PC-9 (cell line): Measurements from ENCODE around the gene PRR19. TPM values are rescaled to one million over a fixed set of nuclear protein-coding genes. Genes with fewer than 3 reads are reported as not detected.

Source experiments
- BruUV-seq: library from RNA; stranded (reverse); fragments of 400-500 nt; replicated peaks from 2 replicates; lab custom pipeline; 2021; lab: Mats Ljungman, UMichigan
- CTCF ChIA-PET: fragments of 300-600 bp; sonication (Branson Sonifier 250); formaldehyde crosslinking; loops from one replicate; lab custom pipeline; 2022; ENCODE audit warnings: antibody characterized with exemption; lab: Charles Lee
- POLR2A ChIA-PET: fragments of 300-600 bp; sonication (Branson Sonifier 250); formaldehyde crosslinking; loops from one replicate; lab custom pipeline; 2022; ENCODE audit warnings: antibody characterized with exemption; ENCODE audit not compliant: unreplicated experiment; lab: Charles Lee
- DNase-seq, 2 experiments: peaks; one replicate each; pipeline versions ENCODE4 v3.0.0 to v3.0.0-alpha.2; 2015 to 2022; ENCODE audit warnings: mixed read lengths in 1 of 2
- H2AFZ ChIP-seq: fragments of 200-600 bp; sonication (generic); 2 replicates; pipeline ENCODE4 v1.8.1; 2017; ENCODE audit warnings: antibody characterized with exemption
- H3F3A ChIP-seq: fragments of 200-600 bp; sonication (generic); 2 replicates; pipeline ENCODE4 v1.8.1; 2017; ENCODE audit warnings: antibody characterized with exemption, mild to moderate bottlenecking, low read depth; ENCODE audit not compliant: insufficient read depth
- H3K27ac ChIP-seq: fragments of 200-600 bp; sonication (generic); 2 replicates; pipeline ENCODE4 v1.6.1; 2016; ENCODE audit warnings: mixed run types
- H3K27me3 ChIP-seq: fragments of 200-600 bp; sonication (generic); 2 replicates; pipeline ENCODE4 v1.6.1; 2016; ENCODE audit warnings: low read depth, mixed run types; ENCODE audit not compliant: insufficient read depth
- H3K36me3 ChIP-seq: fragments of 200-600 bp; sonication (generic); 2 replicates; pipeline ENCODE4 v1.6.1; 2016; ENCODE audit warnings: low read depth, mixed run types
- H3K4me1 ChIP-seq: fragments of 200-600 bp; sonication (generic); replicated peaks from 2 replicates; pipeline ENCODE4 v1.6.1; 2016; ENCODE audit warnings: mixed run types; ENCODE audit not compliant: insufficient read depth
- H3K4me2 ChIP-seq: fragments of 200-600 bp; sonication (generic); 2 replicates; pipeline ENCODE4 v1.6.1; 2017; ENCODE audit warnings: mixed run types
- H3K4me3 ChIP-seq: fragments of 200-600 bp; sonication (generic); 2 replicates; pipeline ENCODE4 v1.6.1; 2016; ENCODE audit warnings: mixed run types
- H3K79me2 ChIP-seq: fragments of 200-600 bp; sonication (generic); 2 replicates; pipeline ENCODE4 v1.6.1; 2017; ENCODE audit warnings: low read depth, mixed run types
- H3K9me2 ChIP-seq: fragments of 200-600 bp; sonication (generic); 2 replicates; pipeline ENCODE4 v1.8.1; 2017; ENCODE audit warnings: mild to moderate bottlenecking; ENCODE audit not compliant: insufficient read depth
- H3K9me3 ChIP-seq: fragments of 200-600 bp; sonication (generic); 2 replicates; pipeline ENCODE4 v1.8.1; 2016; ENCODE audit warnings: low read depth; ENCODE audit not compliant: insufficient read depth
- H4K20me1 ChIP-seq: fragments of 200-600 bp; sonication (generic); 2 replicates; pipeline ENCODE4 v1.8.1; 2017; ENCODE audit not compliant: insufficient read depth
- CTCF ChIP-seq: fragments of 200-600 bp; sonication (generic); conservative IDR thresholded peaks from 2 replicates; pipeline ENCODE4 v1.6.1; 2017; ENCODE audit warnings: mixed run types, antibody characterized with exemption, mild to moderate bottlenecking, moderate library complexity
- EZH2 ChIP-seq: fragments of 200-600 bp; sonication (generic); IDR thresholded peaks from 2 replicates; pipeline ENCODE4 v1.8.0; 2017; ENCODE audit warnings: antibody characterized with exemption, low read depth
- intact Hi-C: fragments of 100-400 bp; cut with micrococcal nuclease; formaldehyde crosslinking; loops from one replicate; pipeline ENCODE4 v1.10.0; 2022; ENCODE audit not compliant: unreplicated experiment
- total RNA-seq: library from RNA; stranded (reverse); gene quantifications from 2 replicates; pipeline ENCODE4 v1.2.3, GENCODE V29; 2021

PRR19 gene
- total RNA-seq, 1 experiment from 2014 or later: 0.85 TPM

- Histone ChIP-seq H2AFZ (peak overlapping the region; percentile 89), H3K36me3 (no peaks in the 10 kb centered on the region), H3K4me1 (peaks cover 20% of the 10 kb centered on the region), H3K4me2 (peak overlapping the region; percentile 93), H4K20me1 (no peaks in the 10 kb centered on the region), H3K27me3 (no peaks in the 10 kb centered on the region), H3F3A (no peaks in the 10 kb centered on the region; the same call in 1 of the 2 replicates), H3K9me2 (no peaks in the 10 kb centered on the region), H3K9me3 (no peaks in the 10 kb centered on the region), H3K27ac (peak overlapping the region; percentile 70), H3K4me3 (peak overlapping the region; percentile 76), H3K79me2 (peaks cover 19% of the 10 kb centered on the region)
- BruUV-seq: no TSS peak
- POLR2A ChIA-PET: no interaction called here
- TF ChIP-seq EZH2 (no peak), CTCF (no peak)
- DNase-seq: peak; percentile 95 to 98
- CTCF ChIA-PET: no interaction called here
- intact Hi-C loops: loop anchor here (1.0 kb wide), 3 partner anchors 12 to 25 kb away; partner anchors contain the start of gene ERF
These were observed 33.7 kb upstream of the PRR19 start for GRCh38 chr19:42268142-42268703.

DNA sequence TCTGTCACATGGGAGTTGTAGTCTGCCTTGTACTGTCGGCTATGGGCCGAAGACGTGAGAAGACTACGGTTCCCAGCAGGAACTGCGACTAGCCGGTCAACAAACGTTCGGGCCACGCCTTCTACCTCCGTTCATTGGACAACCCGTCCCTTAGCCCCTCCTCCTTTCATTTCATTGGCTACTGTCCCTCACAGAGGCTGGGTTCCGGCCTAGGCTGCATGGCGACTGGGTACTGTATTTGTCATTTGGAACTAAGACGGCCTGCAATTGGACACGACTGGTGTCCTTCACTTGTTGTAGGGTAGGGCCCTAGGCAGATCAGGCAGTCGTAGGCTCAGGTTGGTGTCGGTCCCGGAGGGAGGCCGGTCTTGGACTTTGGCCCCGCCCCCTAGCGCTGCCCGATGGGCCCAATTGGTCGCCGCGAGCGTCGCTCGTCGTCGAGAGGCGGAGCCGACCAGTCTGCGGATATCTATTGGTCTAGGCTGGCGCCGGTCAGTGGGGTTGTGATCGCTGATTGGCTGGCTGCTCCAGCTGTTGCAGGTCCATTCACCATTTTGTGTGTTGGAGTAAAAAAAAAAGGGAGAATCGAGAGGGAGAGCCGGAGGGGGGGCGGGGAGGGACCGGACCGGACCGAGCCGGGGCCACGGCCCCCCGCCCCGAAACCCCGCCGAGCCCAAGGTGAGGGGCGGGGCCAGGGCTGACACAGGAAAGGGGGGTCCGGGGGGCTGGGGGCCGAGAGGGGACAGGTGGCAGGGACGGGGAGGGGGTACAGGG, 33.0 kb upstream of the PRR19 start, which contains the start of gene CIC:
Gene CIC (plus strand): TSS at position 549 of the 774 bp plus-strand sequence. CDS start 2,532 bp downstream, outside the sequence.
- H3K4me3 ChIP-seq: peak within 1 kb of the TSS; percentile 76
- BruUV-seq: TSS peak; percentile 91
- ChIA-PET POLR2A (no interaction called here), CTCF (interaction anchor here (0.6 kb wide), 1 partner anchor 128 kb away, joined by 4 read pairs; no protein-coding TSS in a partner anchor)
- peak within 1 kb of the TSS; percentile 89 for H2AFZ ChIP-seq
- no peaks in the 10 kb centered on the region for H3K9me2 ChIP-seq
- intact Hi-C loops: loop anchor here (1.0 kb wide), 3 partner anchors 11 to 26 kb away; partner anchors contain the start of gene ERF
- H4K20me1 ChIP-seq: no peaks in the 10 kb centered on the region
- no peaks in the 10 kb centered on the region for H3K36me3 ChIP-seq
- H3K79me2 ChIP-seq: peaks cover 19% of the 10 kb centered on the region
- no peaks in the 10 kb centered on the region for H3K27me3 ChIP-seq
- peak within 1 kb of the TSS; percentile 70 for H3K27ac ChIP-seq
- peak within 1 kb of the TSS; percentile 98 for H3K4me2 ChIP-seq
- H3K9me3 ChIP-seq: no peaks in the 10 kb centered on the region
- DNase-seq: peak; percentile 99 to 100
- no peaks in the 10 kb centered on the region; the same call in 1 of the 2 replicates for H3F3A ChIP-seq
- no peak for TF ChIP-seq EZH2
- no peak for TF ChIP-seq CTCF
- peaks cover 20% of the 10 kb centered on the region for H3K4me1 ChIP-seq
